DMS153 (cell line): ENCODE results near the gene KRTAP5-1.
"Not testable (repeated sequence)": the region's sequence is repeated elsewhere in the genome, so short reads cannot be mapped to it uniquely, and the experiment has no call there.

Experiments used
- DNase-seq: peaks from one replicate; lab custom pipeline; 2025; lab: John Stamatoyannopoulos, UW

KRTAP5-1 gene

GRCh38 chr11:1601663-1602062 lies 16.6 kb upstream of the KRTAP5-1 start:
- DNase-seq: not testable (repeated sequence)

DNA sequence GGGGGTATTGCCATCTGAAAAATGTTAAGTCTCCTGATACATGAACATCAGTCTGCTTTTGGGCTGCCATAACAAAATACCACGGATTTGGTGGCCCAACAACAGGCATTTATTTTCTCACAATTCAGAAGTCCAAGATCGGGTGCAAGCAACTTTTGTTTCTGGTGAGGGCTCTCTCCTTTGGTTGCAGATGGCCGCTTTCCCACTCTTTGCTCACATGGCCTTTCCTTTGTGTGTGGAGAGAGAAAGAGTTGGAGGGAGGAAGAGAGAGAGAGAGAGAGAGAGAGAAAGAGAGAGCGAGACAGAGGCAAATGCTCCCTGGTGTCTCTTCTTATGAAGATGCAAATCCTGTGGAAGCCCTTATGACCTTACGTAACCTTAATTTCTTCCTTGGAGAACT lies 15.5 kb upstream of the KRTAP5-1 start:
- DNase-seq: no peak

- DNase-seq: no peak
Measured at GRCh38 chr11:1598816-1599215, 13.7 kb upstream of the KRTAP5-1 start.

GRCh38 chr11:1598406-1598805 lies 13.3 kb upstream of the KRTAP5-1 start:
- not testable (repeated sequence) for DNase-seq

DNA sequence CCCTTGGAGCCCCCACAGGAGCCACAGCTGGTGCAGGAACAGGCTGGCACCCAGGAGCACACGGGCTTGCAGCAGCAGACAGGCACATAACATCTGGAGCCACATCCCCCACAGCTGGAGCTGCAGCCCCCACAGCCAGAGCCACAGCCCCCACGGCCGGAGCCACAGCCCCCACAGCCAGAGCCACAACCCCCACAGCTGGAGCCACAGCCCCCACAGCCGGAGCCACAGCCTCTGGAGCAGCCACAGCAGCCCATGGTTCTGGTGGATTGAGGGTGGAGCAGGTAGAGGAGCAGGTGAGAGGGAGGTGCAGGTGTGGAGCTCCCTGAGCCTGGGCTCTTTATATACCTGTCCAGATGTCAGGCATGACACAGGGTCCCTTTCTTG lies 12.9 kb upstream of the KRTAP5-1 start, which contains the start of gene KRTAP5-2:
KRTAP5-2 (minus strand) TSS at position 301 of the 387 bp plus-strand sequence; CDS start at position 257, 44 bp downstream.
- DNase-seq: no peak

GRCh38 chr11:1597331-1597993 lies 12.4 kb upstream of the KRTAP5-1 start:
- DNase-seq: no peak

DNA sequence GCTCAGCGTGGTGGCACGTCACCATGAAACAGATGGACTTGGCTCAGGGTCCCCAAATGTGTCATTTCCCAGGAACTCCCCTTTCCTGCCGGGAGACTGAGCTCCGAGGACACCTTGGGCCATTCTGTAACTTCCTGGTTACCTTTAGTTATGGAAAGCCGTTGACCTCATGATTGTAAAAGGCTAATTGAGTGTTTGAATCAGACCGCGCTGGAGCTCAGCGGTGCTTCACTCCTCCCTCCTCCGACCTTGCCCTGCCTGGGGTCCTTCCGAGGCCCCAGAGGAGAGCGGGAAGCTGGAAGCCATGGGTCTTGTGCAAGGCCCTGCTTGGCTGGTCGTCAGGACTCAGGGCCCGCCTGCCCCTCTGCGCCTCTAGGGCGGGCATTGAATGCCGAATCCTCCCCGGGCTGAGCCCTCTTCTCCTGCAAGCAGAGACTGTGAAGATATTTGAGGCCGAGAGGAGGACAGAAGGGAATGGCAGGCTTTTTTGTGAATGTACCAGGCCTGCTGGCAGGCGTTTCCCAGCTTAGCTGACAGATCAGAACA lies 11.6 kb upstream of the KRTAP5-1 start:
- not testable (repeated sequence) for DNase-seq

GRCh38 chr11:1595994-1596575 lies 11.0 kb upstream of the KRTAP5-1 start:
- not testable (repeated sequence) for DNase-seq

GRCh38 chr11:1592628-1593027 lies 7.5 kb upstream of the KRTAP5-1 start:
- DNase-seq: no peak

- DNase-seq: no peak
Measured at GRCh38 chr11:1589996-1590395, 4.9 kb upstream of the KRTAP5-1 start.

GRCh38 chr11:1589191-1589963 lies 4.3 kb upstream of the KRTAP5-1 start:
- DNase-seq: not testable (repeated sequence)

- DNase-seq: no peak
Measured at GRCh38 chr11:1586699-1587098, 1.6 kb upstream of the KRTAP5-1 start.

GRCh38 chr11:1582909-1583308 lies 2.2 kb downstream of the KRTAP5-1 start:
- DNase-seq: not testable (repeated sequence)

GRCh38 chr11:1581976-1582375 lies 3.1 kb downstream of the KRTAP5-1 start:
- DNase-seq: no peak

- no peak for DNase-seq
Measured at GRCh38 chr11:1576825-1577224, 8.3 kb downstream of the KRTAP5-1 start.

DNA sequence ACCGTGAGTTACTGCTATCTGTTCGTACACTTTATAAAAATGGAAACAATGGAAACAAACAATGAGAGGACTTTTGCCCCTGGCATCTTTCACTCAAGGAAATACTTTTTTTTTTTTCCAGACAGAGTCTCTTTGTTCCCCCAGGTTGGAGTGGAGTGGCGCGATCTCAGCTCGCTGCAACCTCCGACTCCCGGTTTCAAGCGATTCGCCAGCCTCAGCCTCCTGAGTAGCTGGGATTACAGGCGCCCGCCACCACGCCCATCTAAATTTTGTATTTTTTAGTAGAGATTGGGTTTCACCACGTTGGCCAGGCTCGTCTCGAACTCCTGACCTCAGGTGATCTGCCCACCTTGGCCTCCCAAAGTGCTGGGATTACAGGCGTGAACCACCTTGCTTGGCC lies 9.3 kb downstream of the KRTAP5-1 start:
- not testable (repeated sequence) for DNase-seq

DNA sequence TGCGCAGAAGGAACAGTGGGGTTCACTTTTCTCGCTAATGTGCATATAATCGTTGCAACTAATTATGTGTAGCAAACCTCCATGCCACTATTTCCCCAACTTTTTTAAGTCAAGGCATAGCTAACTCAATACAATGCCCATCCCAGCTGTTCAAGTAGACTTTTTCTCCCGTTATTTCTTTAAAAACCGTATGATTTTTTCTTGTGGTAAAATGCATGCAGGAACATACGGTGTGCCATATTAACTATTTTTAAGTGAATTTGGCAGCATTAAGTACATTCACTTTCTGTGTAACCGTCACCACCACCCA lies 10.2 kb downstream of the KRTAP5-1 start:
- DNase-seq: no peak

DNA sequence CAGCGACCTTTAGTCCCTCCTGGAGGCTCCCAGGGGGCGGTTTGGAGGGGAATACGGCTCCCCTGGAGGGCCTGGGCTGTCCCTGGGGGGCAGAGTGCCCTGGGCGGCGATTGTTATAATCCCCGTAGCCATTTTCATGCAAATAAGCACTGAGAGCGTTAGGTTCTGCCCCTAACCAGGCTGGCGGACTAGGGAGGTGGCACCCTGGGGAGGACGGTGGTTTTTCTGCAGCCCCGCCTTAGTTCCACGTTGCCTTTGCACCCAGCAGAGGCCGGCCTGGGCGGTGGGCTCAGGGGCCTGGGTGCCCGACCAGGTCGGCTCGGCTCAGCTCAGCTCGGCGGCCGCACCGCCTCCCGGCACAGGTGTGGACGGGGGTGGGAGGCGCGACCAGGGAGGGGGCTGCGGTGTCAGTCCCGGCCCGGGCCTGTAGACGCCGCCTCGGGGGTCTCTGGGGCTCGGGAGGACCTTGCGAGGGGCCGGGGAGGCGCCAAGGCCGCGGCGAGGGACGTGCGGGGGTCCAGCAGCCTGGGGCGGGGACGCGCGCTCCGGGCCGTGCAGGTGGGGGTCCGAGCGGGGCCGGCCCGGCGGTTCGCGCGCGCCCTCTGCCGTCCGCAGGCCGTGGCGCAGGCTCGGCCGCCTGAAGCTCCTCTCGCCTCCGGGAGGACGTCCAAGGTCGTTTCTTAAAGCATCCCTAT lies 10.7 kb downstream of the KRTAP5-1 start:
- peak; percentile 82 for DNase-seq

DNA sequence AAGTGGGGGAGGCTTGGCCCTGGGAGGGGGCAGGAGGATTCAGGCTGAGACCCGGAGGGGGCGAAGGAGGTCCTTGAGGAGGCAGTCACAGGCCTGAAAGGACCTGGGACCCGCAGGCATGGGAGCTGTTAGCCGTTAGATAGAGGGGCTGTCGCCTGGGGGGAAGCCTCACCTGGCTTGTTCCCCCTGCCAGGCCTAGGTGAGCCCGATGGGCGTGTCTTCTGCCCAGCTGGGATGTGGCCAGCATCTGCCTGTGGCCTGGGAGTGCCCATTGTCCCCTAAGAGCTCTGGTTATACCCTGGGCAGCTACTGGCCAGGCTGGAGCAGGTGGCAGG lies 11.2 kb downstream of the KRTAP5-1 start:
- no peak for DNase-seq

- DNase-seq: peak; percentile 22
Measured at GRCh38 chr11:1573077-1573902, 11.8 kb downstream of the KRTAP5-1 start.
